Keratinocyte (primary cell): ENCODE data around the gene DUSP22.

ENCODE experiments used
- CTCF ChIP-seq, 3 experiments: IDR thresholded peaks in 1 of 3; conservative IDR thresholded peaks in 1 of 3; optimal IDR thresholded peaks in 1 of 3; 2 replicates in 2 of 3; 3 replicates in 1 of 3; pipeline versions ENCODE3 to v1.5.1; 2011; ENCODE audit warnings: low read length in 3 of 3, mild to moderate bottlenecking in 3 of 3, moderate library complexity in 2 of 3, control low read depth in 1 of 3, inconsistent platforms in 1 of 3; ENCODE audit not compliant: insufficient read depth in 2 of 3; ENCODE audit errors: extremely low read depth in 1 of 3
- EZH2 ChIP-seq: IDR thresholded peaks from one replicate; pipeline ENCODE4 v1.6.1; 2012; ENCODE audit warnings: inconsistent platforms, mild to moderate bottlenecking, low read length, moderate library complexity

- TF ChIP-seq CTCF (optimal IDR thresholded peaks at IDR 0.05 in 1 of 3, IDR thresholded peaks at IDR 0.05 in 1 of 3, conservative IDR thresholded peaks at IDR 0.05 in 1 of 3; ENCODE audit: extremely low read depth in 1 of 3, insufficient read depth in 2 of 3, low read length in 3 of 3) (peak in 1 of 3 experiments; percentile 25), EZH2 (no peak)
These were observed 11.8 kb downstream of the DUSP22 start for GRCh38 chr6:303948-304558.
